ENCODE measurements around the gene DYNLT4.
"Not testable (repeated sequence)": the region's sequence is repeated elsewhere in the genome, so short reads cannot be mapped to it uniquely, and the experiment has no call there.

The DYNLT4 gene

DNA sequence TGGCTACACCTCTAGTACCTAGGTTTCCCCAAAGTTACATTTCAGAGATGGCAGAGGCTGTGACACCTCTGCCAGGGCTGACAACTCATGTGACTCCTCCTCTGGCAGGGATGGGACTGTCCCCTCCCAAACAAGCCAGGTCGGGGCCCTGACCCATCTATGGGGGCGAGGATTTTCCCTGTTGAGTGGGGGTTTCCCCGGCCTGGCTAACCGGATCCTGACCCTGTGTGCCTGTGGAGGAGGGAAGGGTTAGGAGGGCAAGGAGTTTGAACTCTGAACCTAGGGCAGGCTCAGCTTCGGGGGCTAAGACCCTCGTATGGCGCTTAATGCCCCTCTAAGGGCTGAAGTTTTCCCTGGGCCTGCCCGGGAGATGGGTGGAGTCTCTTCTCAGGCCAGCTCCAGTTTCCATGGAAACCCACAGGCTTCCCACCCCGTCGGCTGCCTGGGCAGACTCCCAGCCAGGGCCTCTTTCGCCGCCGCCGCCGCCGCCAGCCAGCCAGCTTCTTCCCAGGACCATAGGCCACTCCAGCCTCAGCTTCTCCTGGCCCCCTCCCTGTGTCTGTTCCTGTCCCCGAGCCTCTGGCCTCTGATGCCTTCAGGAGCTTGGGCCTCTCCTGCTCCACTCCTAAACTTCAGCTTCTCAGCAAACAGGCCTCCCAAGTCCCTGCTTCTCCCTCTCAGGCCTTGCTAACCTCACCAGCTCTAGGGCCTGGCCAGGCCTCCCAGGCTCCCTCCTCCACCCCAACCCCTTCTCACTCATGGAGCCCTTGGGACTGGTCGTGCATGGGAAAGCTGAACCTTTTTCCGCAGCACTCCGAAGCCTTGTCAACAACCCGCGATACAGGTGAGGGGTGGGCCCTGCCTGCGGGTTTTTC is 1.1 kb upstream of the DYNLT4 start, which contains the start of gene BTBD19:
TSS of gene BTBD19 (plus strand) at position 461 of the 875 bp plus-strand sequence. CDS start at position 759, 298 bp downstream.
- peak; percentile 31 for DNase-seq

- peak; percentile 96 for DNase-seq
Measured at GRCh38 chr1:44807364-44808062, 362 bp upstream of the DYNLT4 start.

DNA sequence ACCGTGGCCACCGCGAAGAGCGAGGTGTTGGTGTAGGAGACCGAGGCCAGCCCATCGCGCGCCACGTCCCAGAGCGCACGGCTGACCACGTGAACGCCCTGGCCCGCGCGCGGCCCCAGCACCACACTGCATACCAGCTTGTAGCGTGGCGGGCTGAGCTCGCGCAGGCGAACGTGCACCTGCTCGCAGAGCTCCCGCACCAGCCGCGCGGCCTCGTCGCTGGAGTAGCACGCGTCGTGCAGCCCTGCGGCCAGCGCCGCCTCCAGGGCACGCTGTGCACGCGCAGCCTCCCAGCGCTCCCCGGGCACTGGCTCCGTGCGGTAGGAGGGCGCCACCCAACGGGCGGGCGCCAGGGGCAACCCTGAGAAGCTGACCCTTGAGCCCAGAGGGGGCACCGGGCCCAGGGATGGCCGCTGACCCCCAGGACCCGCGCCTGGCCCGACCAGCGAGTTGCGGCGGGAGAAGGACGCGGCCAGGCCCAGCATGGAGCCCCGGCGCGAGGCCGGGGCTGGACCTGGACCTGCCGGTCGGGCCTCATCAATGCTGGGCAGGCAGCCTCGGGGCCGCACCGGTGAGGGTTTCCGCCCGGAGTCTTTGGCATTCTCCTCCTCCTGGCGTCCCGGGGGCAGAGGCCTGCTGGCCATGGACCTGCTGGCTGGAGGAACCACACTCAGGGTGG is 987 bp downstream of the DYNLT4 start:
- no peak for DNase-seq

DNA sequence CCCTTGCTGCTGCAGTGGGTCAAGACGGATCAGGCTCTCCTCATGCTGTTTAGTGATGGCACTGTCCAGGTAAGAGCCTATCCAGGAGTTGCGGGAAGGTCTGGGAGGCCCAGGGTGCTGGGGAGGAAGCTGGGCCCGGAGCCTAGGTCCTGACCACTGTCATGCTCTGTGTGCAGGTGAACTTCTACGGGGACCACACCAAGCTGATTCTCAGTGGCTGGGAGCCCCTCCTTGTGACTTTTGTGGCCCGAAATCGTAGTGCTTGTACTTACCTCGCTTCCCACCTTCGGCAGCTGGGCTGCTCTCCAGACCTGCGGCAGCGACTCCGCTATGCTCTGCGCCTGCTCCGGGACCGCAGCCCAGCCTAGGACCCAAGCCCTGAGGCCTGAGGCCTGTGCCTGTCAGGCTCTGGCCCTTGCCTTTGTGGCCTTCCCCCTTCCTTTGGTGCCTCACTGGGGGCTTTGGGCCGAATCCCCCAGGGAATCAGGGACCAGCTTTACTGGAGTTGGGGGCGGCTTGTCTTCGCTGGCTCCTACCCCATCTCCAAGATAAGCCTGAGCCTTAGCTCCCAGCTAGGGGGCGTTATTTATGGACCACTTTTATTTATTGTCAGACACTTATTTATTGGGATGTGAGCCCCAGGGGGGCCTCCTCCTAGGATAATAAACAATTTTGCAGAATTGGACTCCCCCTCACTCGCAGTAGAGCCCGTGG is 1.7 kb downstream of the DYNLT4 start:
- DNase-seq, result no peak

GRCh38 chr1:44803312-44804095 is 3.6 kb downstream of the DYNLT4 start:
- DNase-seq, result no peak

GRCh38 chr1:44803062-44803311 is 4.2 kb downstream of the DYNLT4 start:
- DNase-seq, result no peak

GRCh38 chr1:44802306-44803061 is 4.7 kb downstream of the DYNLT4 start:
- no peak for DNase-seq

DNA sequence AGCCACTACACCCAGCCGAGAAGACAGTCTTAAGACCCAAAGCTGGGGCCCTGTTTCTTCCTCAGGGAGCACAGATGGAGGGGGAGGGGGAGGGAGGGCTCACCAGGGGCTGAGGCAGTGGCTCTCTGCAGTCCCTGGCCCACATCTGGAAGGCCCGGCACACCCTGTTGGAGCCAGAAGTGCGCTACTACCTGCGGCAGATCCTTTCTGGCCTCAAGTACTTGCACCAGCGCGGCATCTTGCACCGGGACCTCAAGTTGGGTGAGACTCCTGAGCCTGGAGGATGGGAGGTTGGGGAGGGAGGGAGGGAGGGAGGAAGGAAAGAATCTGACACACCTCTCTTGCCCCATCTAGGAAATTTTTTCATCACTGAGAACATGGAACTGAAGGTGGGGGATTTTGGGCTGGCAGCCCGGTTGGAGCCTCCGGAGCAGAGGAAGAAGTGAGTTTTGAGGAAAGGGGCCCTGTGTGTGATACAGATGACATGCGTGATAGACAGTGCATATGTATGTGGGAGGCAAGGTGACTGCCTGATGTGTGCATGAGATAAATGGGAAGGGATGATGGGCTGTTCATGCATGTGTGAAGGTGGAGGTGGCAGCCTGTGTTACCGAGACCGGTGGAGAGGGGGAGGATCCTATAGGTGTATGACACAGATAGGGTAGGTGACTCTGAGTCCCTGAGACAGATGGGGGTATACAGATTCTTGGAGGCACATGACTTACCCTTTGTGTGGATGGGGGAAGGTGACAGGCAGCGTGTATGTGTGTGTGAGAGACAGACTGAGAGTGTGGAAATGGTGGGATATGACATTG is 5.5 kb downstream of the DYNLT4 start:
- no peak for DNase-seq

DNA sequence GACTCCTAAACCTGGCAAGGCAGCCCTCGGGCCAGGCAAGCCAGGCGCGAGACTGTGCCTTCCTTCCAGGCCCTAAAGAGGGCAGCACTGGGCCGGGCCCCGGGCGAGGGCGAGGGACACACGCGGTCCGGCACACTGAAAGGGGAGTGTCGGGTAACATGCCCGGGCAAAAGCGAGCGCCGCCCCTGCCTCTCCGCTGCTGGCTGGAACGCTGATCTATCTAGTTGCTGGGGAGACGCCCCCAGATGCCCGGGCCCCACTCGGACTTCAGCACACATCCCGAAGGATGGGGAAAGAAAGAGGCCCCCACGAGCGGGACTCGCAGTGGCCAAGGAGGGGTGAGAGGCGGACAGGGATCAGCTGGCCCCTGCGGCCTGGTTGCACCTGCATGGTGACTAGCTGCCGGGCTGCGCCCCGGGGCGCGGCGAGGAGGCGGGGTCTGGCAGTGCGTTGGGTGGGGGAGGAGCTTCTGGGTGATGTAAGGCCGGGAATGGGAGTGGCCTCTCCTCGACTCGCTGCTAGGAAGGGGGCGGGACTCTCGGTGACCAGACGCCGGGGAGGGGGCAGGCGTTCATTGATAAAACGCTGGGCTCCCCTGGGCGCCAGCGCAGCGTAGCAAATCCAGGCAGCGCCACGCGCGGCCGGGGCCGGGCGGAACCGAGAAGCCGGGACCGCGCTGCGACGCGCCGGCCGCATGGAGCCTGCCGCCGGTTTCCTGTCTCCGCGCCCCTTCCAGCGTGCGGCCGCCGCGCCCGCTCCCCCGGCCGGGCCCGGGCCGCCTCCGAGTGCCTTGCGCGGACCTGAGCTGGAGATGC is 7.2 kb downstream of the DYNLT4 start, which contains the start of gene PLK3:
TSS of gene PLK3 (plus strand) at position 608 of the 815 bp plus-strand sequence. CDS start at position 695, 87 bp downstream.
- DNase-seq, result peak; percentile 99

DNA sequence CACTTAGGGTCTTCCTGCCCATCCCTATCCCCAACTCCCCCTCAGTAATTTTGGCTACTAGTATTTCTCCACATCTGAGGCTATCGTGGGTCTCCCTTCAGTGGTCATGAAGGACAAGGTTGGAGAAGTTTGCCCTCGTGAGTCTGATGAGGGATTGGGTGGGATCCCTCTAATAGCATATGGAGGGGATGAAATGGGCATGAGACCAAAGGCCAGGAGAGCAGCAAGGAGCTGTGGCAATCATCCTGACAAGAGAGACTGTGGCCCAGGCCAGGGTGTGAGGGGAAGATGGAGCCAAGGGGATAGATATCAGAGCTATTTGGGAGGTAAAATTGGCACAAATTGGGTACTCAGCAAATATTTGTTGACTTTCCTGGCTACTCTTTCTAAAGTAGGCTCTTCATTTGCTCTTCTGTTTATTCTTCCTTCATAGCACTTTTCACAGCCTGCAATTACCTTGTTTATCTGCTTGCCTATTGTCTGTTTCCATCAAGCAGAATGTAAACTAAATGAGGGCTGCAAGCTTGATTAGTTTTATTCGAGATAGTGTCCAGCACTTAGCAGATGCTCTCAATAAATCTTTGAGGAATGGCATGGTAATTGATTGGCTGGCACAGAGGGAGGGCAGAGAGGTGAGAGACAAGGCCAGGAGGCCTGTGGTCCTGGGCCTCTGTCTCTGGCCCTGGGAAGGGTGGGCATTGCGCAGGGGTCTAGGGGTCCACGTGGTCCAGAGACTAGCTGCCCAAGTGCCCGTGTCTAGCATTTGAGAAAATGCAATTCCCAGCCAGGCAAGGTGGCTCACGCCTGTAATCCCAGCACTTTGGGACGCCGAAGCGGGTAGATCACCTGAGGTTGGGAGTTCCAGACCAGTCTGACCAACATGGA is 8.4 kb downstream of the DYNLT4 start:
- no peak for DNase-seq

DNA sequence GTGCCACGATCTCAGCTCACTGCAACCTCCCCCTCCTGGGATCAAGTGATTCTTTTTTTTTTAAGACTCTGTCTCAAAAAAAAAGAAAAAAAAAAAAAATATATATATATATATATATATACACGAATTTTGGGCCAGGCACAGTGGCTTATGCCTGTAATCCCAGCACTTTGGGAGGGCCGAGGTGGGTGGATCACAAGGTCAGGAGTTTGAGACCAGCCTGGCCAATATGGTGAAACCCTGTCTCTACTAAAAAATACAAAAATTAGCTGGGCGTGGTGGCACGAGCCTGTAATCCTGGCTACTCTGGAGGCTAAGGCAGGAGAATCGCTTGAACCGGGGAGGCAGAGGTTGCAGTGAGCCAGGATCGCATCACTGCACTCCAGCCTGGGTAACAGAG is 9.3 kb downstream of the DYNLT4 start:
- DNase-seq, result not testable (repeated sequence)

DNA sequence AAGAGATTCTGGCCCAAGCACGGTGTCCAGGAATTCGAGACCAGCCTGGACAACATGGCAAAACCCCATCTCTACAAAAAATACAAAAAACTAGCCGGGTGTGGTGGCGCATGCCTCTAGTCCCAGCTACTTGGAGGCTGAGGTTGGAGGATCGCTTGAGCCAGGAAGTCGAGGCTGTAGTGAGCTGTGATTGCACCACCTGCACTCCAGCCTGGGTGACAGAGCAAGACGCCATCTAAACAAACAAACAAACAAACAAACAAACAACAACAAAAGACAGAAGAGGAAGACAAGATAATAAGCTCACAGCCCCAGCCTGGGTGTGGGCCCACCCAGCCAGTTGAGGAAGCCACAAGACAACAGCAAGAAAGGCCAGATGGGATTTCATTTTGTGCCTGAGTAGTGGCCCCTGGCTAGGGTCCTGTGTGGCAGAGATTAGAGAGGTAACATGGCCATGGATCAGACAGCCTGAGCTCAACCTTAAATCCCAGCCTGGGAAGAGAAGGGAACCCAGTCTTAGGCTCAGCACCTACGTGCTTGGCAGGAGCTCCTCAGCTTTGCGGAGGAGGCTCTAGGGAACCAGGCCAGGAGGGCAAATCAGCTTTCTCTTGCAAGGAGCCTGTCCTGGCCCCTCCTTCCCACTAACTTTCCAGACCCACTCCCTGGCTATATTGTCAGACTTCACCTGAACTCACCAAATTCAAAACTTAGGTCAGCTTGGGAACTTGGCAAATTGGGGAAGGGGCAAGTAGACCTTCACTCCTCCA is 14.2 kb downstream of the DYNLT4 start:
- no peak for DNase-seq

GRCh38 chr1:44790968-44791801 is 16.0 kb downstream of the DYNLT4 start:
- no peak for DNase-seq

DNA sequence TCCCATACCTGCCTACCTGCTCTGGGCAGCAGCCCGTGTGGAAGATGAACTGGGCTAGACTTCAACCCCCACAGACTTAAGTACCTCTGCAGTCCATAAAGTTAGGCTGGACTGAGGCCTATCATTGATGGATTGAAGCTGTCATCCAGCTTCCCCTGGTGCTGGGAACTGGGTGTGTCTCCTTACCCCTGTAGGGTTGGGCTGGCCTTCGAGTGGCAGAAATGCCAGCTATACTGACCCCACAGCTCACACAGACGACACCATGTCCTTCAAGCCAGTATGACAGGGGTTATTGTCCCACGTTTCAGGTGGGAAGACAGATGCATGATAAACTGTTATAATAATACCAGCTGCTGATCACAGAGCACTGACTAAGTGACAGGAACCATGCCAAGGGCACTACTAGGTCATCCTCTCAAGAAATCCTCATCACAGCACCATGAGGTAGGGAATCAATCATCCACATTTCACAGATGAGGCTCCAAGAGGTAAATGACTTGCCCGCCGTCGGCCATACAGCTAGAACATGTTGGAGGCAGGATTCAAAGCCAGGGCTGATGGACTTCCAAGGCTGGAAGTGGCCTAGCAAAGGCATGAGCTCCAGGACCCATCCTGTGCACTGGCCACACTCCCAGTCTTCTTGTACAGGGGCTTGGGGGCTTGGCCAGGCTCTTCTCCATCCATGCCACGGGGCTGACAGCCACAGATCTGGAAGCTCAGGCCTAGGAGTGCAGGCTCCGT is 18.9 kb downstream of the DYNLT4 start, which contains the start of gene BEST4:
TSS of gene BEST4 (minus strand) at position 51 of the 741 bp plus-strand sequence. CDS start 465 bp downstream, outside the sequence.
- no peak for DNase-seq

- DNase-seq, result no peak
Measured at GRCh38 chr1:44787506-44787905, 19.6 kb downstream of the DYNLT4 start.
